HFFc6 (cell line): Measurements from ENCODE around the gene KRT10. TPM values are rescaled to one million over a fixed set of nuclear protein-coding genes. Genes with fewer than 3 reads are reported as not detected.

Source experiments
- DNase-seq: peaks from one replicate; pipeline ENCODE4 v3.0.0-alpha.2; 2018
- H3K27ac Mint-ChIP-seq: 2 replicates; pipeline ENCODE4 v1.8.0; 2020; ENCODE audit warnings: mild to moderate bottlenecking, mixed read lengths
- H3K27me3 Mint-ChIP-seq: 2 replicates; pipeline ENCODE4 v1.8.0; 2021; ENCODE audit warnings: mild to moderate bottlenecking, moderate library complexity, mixed read lengths; ENCODE audit not compliant: insufficient read depth
- H3K36me3 Mint-ChIP-seq: 2 replicates; pipeline ENCODE4 v1.8.0; 2021; ENCODE audit warnings: low read depth, mixed read lengths
- H3K4me1 Mint-ChIP-seq: 2 replicates; pipeline ENCODE4 v1.8.0; 2020; ENCODE audit warnings: low read depth, mixed read lengths
- H3K4me3 Mint-ChIP-seq: 2 replicates; pipeline ENCODE4 v1.8.0; 2020; ENCODE audit warnings: mild to moderate bottlenecking, moderate library complexity, mixed read lengths
- H3K9me3 Mint-ChIP-seq: 2 replicates; pipeline ENCODE4 v1.8.0; 2020; ENCODE audit warnings: mild to moderate bottlenecking, mixed read lengths
- total RNA-seq, 6 experiments: library from RNA; stranded (reverse); fragmentation: NEBNext Ultra II Directional; extraction: Animal tissue kit (Norgen Biotek cat#: 25700); gene quantifications; 2 replicates in 1 of 6; 3 replicates in 5 of 6; pipeline ENCODE4 v1.2.3, GENCODE V29; 2021
- TF ChIP-seq, protein P1 (sequence below): fragments of 200-600 bp; sonication (generic); IDR thresholded peaks from 2 replicates; pipeline ENCODE4 v1.5.0; 2021; ENCODE audit warnings: antibody characterized with exemption, mild to moderate bottlenecking

KRT10 gene
- total RNA-seq, 6 experiments from 2014 or later: 61.4 to 71.0 (median 65.3) TPM

DNA sequence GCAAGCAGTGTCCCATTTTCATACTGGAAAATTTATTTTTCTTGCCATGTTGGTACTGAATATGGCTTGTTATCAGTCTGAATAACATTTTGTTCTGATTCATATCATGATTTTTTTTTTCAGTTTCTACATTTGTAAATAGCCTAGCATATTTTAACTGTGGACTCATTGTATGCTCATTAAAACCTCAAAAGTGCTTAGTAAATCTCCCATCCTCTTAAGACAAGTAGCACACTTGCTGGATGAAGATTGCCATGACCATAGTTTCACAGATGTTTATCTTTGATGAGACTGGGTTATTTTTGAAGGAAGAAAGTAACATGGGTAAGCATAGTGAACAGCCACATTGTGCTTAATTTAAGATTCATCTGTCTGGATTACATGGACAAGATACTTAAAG, 878 bp downstream of the KRT10 start:
- H3K4me3 Mint-ChIP-seq: no peak overlapping the region
- H3K27ac Mint-ChIP-seq: no peak overlapping the region
- no peaks in the 10 kb centered on the region for H3K9me3 Mint-ChIP-seq
- H3K27me3 Mint-ChIP-seq: no peaks in the 10 kb centered on the region
- peaks cover 51% of the 10 kb centered on the region for H3K4me1 Mint-ChIP-seq
- DNase-seq: peak; percentile 32
- H3K36me3 Mint-ChIP-seq: peaks cover 40% of the 10 kb centered on the region
- TF ChIP-seq, protein P1, sequence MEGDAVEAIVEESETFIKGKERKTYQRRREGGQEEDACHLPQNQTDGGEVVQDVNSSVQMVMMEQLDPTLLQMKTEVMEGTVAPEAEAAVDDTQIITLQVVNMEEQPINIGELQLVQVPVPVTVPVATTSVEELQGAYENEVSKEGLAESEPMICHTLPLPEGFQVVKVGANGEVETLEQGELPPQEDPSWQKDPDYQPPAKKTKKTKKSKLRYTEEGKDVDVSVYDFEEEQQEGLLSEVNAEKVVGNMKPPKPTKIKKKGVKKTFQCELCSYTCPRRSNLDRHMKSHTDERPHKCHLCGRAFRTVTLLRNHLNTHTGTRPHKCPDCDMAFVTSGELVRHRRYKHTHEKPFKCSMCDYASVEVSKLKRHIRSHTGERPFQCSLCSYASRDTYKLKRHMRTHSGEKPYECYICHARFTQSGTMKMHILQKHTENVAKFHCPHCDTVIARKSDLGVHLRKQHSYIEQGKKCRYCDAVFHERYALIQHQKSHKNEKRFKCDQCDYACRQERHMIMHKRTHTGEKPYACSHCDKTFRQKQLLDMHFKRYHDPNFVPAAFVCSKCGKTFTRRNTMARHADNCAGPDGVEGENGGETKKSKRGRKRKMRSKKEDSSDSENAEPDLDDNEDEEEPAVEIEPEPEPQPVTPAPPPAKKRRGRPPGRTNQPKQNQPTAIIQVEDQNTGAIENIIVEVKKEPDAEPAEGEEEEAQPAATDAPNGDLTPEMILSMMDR: no peak

DNA sequence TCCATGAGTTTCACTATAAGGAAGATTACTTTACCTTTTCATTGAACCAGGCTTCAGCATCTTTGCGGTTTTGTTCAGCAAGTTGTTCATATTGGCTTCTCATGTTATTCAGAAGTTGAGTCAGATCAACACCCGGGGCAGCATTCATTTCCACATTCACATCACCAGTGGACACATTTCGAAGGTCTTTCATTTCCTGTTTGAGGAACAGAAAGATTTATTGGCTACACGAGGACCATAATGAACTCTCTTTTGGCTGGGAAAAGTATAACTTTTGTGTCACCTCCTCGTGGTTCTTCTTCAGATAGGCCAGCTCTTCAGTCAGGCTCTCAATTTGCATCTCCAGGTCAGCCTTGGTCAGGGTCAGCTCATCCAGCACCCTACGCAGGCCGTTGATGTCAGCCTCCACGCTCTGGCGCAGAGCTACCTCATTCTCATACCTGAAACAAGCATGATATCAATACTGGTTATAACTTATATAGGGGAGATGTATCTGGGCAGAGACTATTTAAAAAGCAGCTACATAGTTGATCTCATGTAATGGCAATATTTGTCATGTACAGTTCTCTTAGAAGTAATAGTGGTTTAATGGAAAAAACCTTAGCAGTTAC, 2.1 kb downstream of the KRT10 start:
- Mint-ChIP-seq H3K36me3 (peaks cover 42% of the 10 kb centered on the region), H3K4me3 (peak overlapping the region; percentile 96), H3K9me3 (no peaks in the 10 kb centered on the region), H3K27ac (0 out of 2 replicates have a peak overlapping the region, but pooled peaks have one; percentile 97), H3K27me3 (no peaks in the 10 kb centered on the region), H3K4me1 (peaks cover 51% of the 10 kb centered on the region)
- TF ChIP-seq, protein P1: no peak
- no peak for DNase-seq

DNA sequence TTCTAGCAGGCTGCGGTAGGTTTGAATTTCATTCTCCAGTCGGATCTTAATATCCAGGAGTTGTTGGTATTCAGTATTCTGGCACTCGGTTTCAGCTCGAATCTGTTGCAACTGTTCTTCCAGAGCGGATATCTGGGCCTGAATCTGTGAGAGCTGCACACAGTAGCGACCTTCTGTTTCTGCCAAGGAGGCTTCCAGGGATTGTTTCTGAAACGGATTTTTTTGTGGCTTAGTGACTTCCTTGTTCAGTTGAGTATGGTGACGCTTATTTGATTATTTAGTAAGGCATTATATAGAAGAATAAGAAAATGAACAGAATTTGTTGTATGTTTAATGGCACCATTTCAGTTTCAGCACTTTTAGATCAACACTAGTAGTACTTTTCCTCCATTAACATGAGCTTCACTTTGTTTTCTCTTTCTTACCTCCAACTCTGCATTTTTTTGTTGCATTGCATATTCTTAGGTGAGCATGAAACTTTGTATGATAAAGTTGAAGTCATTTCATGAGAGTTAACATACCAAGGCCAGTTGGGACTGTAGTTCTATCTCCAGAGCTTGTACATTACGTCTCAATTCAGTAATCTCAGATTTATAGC, 2.8 kb downstream of the KRT10 start:
- H3K27ac Mint-ChIP-seq: peak overlapping the region; percentile 97
- H3K27me3 Mint-ChIP-seq: no peaks in the 10 kb centered on the region
- H3K4me3 Mint-ChIP-seq: peak overlapping the region; percentile 96
- TF ChIP-seq, protein P1: no peak
- peak; percentile 17 for DNase-seq
- H3K9me3 Mint-ChIP-seq: no peaks in the 10 kb centered on the region
- H3K36me3 Mint-ChIP-seq: peaks cover 42% of the 10 kb centered on the region
- H3K4me1 Mint-ChIP-seq: peaks cover 51% of the 10 kb centered on the region

DNA sequence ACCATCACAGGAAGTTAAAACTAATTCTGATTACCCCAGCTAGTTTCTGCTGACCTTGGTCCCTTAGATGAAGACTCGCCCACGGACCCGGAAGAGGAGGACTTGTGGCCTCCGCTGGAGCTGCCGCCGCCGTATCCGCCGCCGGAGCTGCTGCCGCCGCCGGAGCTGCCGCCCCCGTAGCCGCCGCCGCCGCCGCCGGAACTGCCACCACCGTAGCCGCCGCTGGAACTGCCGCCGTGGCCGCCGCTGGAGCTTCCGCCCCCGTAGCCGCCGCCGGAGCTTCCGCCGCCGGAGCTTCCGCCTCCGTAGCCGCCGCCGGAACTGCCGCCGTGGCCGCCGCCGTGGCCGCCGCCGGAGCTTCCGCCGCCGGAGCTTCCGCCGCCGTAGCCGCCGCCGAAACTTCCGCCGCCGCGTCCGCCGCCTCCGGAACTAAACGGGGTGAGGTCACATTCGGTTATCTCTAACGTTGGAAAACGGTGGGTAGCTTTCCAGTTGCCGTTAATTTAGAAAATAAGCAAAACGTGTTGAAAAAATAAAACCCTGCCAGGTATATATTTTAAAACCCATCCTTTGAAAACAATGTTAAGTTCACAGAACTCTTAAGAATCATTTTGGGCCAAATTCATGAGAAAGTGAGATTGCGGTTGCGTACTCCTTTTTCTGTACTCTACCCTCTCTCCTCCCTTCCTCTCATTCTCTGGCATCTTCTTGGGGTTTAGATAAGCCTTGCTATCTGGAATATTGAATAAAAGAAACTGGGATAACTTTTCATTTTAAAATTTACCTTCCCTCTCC, 3.5 kb downstream of the KRT10 start:
- Mint-ChIP-seq H3K9me3 (no peaks in the 10 kb centered on the region), H3K36me3 (peaks cover 42% of the 10 kb centered on the region), H3K4me1 (peaks cover 57% of the 10 kb centered on the region), H3K27ac (peak overlapping the region; percentile 97), H3K4me3 (peak overlapping the region; percentile 97), H3K27me3 (no peaks in the 10 kb centered on the region)
- TF ChIP-seq, protein P1: no peak
- peak; percentile 77 for DNase-seq

DNA sequence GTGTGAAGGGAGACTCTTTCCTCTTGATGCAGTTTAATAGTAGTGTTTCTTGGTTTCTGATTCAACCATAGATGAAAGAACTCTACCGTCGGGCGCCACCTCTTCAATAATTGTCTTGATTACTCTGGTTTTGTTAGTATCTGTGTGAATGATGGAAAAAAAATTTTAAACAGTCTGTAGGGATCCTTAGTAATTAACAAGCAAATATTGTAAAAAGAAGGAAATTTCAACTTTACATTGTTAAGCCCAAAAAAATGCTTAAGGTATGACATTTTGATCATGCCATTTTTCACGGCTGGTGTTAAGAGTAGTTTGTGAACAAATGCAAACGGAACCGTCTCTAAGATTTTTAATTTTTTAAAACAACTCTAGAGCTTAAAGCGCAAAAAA, 4.1 kb downstream of the KRT10 start:
- Mint-ChIP-seq H3K36me3 (peaks cover 42% of the 10 kb centered on the region), H3K9me3 (no peaks in the 10 kb centered on the region), H3K27ac (peak overlapping the region; percentile 93), H3K4me3 (peak overlapping the region; percentile 97), H3K27me3 (no peaks in the 10 kb centered on the region), H3K4me1 (peaks cover 62% of the 10 kb centered on the region)
- TF ChIP-seq, protein P1: no peak
- DNase-seq: no peak
